Ecto neural progenitor cell (in vitro differentiated cells): ENCODE results near the gene GABRB2.

ENCODE experiments used
- DNase-seq: peaks from one replicate; pipeline ENCODE4 v3.0.0-alpha.2; 2018; ENCODE audit warnings: low spot score

Gene GABRB2

GRCh38 chr5:161471211-161471950, 75.1 kb downstream of the GABRB2 start:
- no peak for DNase-seq

DNA sequence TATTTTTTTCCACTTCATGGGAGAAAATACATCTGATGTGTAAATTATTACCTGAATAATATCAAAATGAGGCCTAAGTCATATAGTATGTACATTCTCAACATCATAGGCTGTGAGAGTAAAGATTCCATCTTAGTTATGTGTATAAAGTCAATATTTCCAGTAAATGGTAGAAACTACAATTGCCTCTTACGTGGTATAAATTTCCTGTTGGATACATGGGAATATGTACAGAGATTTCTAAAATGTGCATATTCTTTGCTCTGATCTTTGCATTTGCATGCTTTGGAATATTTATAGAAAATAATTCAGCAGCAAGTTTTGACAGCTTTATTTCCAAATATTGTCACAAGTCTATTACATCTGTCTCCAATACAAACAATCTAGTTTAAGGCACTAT, 78.8 kb downstream of the GABRB2 start:
- DNase-seq: no peak

DNA sequence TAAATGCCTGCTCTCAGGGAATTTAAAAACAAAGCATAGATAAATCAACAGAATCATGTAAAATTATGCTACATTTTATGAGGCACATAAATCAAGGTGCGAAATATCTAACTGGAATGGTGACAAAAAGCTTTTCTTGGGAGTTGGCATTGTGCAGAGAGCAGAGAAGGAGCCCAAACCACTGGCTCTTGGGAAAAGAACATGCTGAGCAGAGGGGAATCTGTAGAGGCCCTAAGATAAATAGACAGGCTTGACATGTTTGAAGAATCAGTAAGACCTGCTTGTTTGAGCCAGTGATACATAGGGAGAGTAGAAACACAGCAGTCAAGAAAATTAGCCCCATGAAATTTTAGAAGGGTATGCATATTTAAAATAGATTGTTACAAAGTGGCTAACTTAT, 85.8 kb downstream of the GABRB2 start:
- no peak for DNase-seq

GRCh38 chr5:161446655-161447054, 99.9 kb downstream of the GABRB2 start:
- no peak for DNase-seq

- DNase-seq: no peak
Measured at GRCh38 chr5:161442471-161442870, 104.1 kb downstream of the GABRB2 start.

GRCh38 chr5:161432798-161433197, 113.7 kb downstream of the GABRB2 start:
- DNase-seq: no peak

DNA sequence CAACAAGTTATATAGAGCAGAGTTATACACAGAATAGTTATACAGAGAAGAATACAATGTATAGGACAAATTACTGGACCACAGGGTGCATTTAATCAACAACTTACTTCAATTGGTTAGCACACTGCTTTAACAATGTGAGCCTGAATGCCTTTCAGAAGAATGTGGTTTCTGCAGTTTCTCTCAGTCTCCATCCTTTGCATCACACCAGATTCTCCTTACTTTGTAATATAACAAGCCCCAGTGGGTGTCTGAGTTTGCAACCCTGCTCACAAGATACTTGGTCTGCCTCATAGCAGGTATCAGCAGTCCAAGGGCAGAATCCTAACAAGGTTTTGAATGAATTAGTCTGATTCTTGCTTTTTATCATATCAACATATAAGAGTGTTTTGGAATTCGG, 114.6 kb downstream of the GABRB2 start:
- no peak for DNase-seq

DNA sequence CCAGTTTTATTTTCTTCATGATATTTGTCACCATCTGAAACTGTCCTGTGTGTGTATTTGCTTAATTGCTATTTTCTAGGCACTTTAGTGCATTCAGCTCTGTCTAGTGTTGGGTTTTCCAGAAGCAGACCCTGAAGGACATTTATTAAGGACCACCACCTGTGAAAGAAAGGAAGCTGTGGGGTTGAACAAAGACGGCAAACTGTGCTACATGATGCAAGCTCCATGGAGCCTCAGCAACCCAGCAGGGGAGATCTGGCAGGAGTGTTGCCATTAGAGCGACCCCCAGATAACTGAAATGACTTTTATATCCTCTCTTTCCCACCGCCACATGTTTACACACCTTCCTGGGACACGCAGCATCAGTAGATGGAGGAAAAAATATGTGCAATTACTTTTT, 125.5 kb downstream of the GABRB2 start:
- DNase-seq: no peak

DNA sequence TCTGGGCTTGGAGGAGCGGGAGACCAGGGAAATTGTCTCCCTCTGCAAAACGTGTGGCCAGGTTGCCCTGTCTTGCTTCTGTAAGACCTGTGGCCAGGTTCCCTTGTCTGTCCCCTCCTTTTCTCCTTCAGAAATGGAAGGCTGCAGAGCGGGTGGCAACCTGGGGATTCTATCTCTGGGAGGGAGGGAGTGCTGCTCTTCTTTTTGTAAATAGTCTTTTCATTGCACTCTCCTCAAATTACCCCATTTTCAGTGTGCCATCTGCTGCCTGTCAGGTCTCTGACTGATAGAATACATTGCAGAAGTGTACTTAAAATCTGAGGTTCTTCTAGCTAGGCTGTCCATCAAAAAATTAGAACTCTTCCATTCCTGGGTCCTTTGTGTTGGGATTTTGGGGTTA, 126.0 kb downstream of the GABRB2 start:
- DNase-seq: no peak

DNA sequence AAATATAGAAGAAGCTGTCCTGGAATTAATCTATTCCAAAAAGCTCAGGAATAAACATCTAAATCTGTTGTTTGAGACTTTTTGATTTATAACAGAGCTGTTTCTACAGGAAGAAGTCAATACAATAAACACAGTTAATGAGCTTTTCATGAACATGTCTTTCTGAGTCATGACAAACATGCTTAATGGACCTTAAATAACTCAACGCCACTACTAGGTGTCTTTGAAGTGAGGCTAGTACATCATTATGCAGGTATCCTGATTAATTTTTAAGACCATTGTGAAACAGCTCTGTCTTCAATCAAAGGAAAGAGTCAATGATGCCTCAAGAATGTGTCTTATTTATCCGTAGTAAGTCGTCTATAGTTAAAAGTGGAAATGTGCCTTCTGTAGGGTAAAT, 131.6 kb downstream of the GABRB2 start:
- no peak for DNase-seq

DNA sequence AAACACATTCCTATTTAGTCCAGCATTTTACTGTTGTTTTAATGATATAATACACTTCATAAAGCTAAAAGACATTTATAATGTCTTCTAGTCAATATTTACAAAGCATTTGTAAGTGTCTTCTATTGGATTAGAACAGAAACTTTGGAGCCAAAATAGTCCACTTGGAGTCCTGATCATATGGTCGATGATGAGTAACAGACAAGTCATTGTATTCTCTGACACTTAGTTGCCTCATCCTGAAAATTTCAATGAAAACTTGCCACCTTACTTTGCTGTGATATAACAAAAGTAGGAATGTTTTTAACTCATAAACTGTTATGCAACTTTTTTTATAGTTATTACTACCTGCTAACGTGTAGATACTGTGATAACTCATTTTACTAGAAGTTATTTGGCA, 132.5 kb downstream of the GABRB2 start:
- DNase-seq: no peak

GRCh38 chr5:161412792-161413191, 133.7 kb downstream of the GABRB2 start:
- DNase-seq: no peak

DNA sequence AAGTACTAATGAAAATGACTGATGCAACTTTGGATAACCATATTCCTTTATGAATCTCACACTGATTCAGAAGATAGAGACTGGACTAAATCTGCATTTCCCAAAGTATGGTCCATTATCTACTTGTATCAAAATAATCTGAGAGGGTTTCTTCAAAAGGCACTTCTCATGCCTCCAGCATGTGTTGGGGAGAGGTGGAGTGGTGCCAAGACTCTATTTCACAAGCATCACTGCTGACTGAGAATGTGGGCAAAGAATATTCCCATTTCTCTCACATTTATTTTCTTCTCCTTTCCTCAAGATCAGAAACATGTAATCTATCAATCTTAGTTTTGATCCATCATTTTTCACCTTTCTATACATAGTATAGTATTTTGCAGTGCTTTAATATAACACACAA, 135.4 kb downstream of the GABRB2 start:
- DNase-seq: no peak

- DNase-seq: no peak
Measured at GRCh38 chr5:161410640-161411039, 135.9 kb downstream of the GABRB2 start.

DNA sequence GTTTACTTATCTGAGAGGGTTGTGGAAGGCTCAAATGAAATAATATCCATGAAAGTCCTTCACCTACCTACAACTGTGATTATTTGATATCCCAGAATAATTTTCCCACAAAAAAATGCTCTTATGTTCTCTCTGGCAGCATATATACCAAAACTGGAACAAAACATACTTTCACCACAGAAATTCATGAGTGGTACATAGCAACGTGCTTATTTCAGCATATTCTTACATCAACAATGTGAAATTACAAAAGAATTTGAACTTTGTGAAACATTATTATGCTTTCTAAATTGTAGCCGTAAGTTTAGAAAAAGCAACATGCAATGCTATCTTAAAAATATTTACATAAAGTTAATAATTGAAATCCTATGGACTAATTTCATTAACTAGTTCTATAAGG, 137.1 kb downstream of the GABRB2 start:
- DNase-seq: no peak

- no peak for DNase-seq
Measured at GRCh38 chr5:161406880-161407279, 139.6 kb downstream of the GABRB2 start.

DNA sequence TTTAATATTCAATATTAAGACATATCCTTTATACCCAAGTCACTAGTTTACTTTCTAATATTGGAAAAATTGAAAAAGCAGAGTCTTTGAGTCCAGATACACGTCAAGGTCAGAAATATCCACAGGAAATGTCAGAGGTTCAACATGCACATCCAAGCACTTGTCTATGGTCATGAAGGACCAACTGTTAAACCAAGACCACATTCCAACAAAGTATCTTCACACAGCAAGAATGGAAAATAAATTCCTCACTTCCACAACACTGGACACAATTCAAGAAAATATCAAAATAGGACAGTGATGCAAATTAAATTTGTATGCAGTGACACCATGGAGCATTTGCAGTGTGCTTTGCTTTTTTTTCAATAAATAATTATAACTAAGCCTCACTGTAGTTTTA, 142.5 kb downstream of the GABRB2 start:
- no peak for DNase-seq

GRCh38 chr5:161403121-161403520, 143.4 kb downstream of the GABRB2 start:
- DNase-seq: no peak

DNA sequence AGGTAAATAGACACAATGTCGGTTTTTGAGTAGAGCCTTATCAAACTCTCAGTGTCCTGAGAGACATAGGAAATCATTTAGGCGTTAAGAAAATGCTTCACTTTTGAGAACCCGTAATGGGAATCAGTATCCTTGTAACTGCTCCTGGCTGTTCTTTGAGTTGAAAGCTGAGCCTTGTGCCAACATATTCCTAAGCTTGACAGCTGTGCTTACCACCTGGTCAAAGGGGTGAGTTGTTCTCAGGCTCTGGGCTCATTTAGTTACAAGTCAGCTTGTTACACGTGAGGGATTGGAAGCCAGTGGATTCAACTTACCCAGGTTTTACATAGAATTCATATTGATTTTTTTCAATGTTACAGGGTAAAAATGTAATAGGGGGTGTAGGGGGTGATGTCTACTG, 145.9 kb downstream of the GABRB2 start:
- DNase-seq: no peak

- no peak for DNase-seq
Measured at GRCh38 chr5:161399996-161400562, 146.4 kb downstream of the GABRB2 start.

GRCh38 chr5:161397448-161397847, 149.1 kb downstream of the GABRB2 start:
- DNase-seq: no peak

DNA sequence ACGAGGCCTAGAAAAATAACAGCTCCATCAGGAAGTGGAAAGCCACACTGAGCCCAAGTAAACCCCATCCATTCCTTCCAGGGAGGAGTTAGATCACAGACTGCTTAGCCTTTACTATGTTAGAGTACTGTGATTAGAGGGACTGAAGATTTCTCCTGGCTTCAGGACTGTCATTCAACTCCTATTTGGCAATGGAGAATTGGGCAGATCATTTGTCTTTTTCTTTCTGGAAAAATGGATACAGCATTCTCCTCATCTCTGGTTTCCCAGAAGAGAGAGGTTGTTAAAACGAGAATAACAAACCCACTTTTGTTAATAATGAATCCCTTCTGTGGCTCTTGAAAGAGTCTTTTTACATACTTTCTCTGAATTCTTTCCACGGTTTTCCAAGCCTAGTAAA, 150.4 kb downstream of the GABRB2 start:
- DNase-seq: no peak

DNA sequence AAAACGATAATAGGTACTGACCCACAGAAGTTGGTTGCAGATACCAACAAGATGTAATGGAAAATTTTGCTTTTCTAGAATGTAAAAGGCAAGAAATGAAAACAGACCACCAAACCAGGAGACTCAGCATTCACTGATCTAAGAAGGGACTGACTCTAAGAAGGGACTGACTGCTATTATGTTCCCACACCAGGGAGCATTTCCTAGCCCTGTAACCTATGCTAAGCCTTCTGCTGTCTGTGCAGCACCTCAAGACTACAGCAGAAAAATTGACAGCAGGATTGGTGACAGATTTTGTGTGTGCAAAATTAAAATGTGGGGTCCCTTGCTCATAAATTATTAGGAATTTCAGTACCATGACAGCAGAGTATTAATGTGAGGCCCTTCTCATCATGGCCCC, 154.8 kb downstream of the GABRB2 start:
- DNase-seq: no peak

- DNase-seq: no peak
Measured at GRCh38 chr5:161391016-161391415, 155.5 kb downstream of the GABRB2 start.
